Mucosa of descending colon (tissue), 3 donors: ENCODE data around the gene MRPL24. TPM values are rescaled to one million over a fixed set of nuclear protein-coding genes. Genes with fewer than 3 reads are reported as not detected.

Experiments used
- ATAC-seq: fragments of 200-7000 bp; cut with Tn5 transposase; one replicate; pipeline ENCODE4 v1.9.1; 2020; ENCODE audit warnings: mild to moderate bottlenecking, moderate library complexity
- DNase-seq, 3 donors: peaks; one replicate each; pipeline ENCODE4 v3.0.0-alpha.2; 2020
- H3K36me3 ChIP-seq: fragments of 200-600 bp; one replicate; pipeline ENCODE4 v1.8.0; 2021; ENCODE audit warnings: low read depth, mild to moderate bottlenecking
- H3K4me1 ChIP-seq: fragments of 200-600 bp; one replicate; pipeline ENCODE4 v1.8.0; 2021; ENCODE audit warnings: low read depth, mild to moderate bottlenecking
- H3K4me3 ChIP-seq: fragments of 200-600 bp; one replicate; pipeline ENCODE4 v1.8.0; 2021; ENCODE audit warnings: mild to moderate bottlenecking
- H3K9me3 ChIP-seq: fragments of 200-600 bp; one replicate; pipeline ENCODE4 v1.8.0; 2021; ENCODE audit warnings: mild to moderate bottlenecking
- intact Hi-C, 2 donors: fragments of 100-400 bp; cut with DNase I in 1 of 2; cut with micrococcal nuclease in 1 of 2; formaldehyde crosslinking; loops; one replicate each; pipeline versions ENCODE4 v1.11.0 to v1.11.1; 2022; cut with DNase I, micrococcal nuclease
- total RNA-seq, 3 donors: library from RNA; stranded (reverse); fragmentation: NEBNext Ultra II Directional in 2 of 3; extraction: Animal tissue kit (Norgen Biotek cat#: 25700) in 2 of 3; gene quantifications; one replicate each; pipeline versions ENCODE4 v1.2.1 to v1.2.4, GENCODE V29; 2021 to 2023
- TF ChIP-seq, protein P1 (sequence below): fragments of 200-600 bp; IDR thresholded peaks from one replicate; pipeline ENCODE4 v1.8.0; 2022; ENCODE audit warnings: antibody characterized with exemption, mild to moderate bottlenecking
- donor health status: DM: no; HTN: no; CAD: no; lungs with moderate emphysema.
- donor health status: DM: no; HTN: no; CAD: no.
- donor health status: DM: no; HTN: yes; CAD: no.

Gene MRPL24
- total RNA-seq, 3 donors from 2014 or later: 50.1 to 61.7 (median 57.6) TPM

- ATAC-seq (no peak), DNase-seq (no peak)
- intact Hi-C loops: no loop called here
- no peaks in the 10 kb centered on the region for H3K9me3 ChIP-seq
- TF ChIP-seq, protein P1, sequence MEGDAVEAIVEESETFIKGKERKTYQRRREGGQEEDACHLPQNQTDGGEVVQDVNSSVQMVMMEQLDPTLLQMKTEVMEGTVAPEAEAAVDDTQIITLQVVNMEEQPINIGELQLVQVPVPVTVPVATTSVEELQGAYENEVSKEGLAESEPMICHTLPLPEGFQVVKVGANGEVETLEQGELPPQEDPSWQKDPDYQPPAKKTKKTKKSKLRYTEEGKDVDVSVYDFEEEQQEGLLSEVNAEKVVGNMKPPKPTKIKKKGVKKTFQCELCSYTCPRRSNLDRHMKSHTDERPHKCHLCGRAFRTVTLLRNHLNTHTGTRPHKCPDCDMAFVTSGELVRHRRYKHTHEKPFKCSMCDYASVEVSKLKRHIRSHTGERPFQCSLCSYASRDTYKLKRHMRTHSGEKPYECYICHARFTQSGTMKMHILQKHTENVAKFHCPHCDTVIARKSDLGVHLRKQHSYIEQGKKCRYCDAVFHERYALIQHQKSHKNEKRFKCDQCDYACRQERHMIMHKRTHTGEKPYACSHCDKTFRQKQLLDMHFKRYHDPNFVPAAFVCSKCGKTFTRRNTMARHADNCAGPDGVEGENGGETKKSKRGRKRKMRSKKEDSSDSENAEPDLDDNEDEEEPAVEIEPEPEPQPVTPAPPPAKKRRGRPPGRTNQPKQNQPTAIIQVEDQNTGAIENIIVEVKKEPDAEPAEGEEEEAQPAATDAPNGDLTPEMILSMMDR: no peak
- peaks cover 42% of the 10 kb centered on the region for H3K4me1 ChIP-seq
- peak within 1 kb of the TSS; percentile 97 for H3K4me3 ChIP-seq
- H3K36me3 ChIP-seq: no peaks in the 10 kb centered on the region
These were observed 10.5 kb upstream of the MRPL24 start, which contains the start of gene HDGF for GRCh38 chr1:156751451-156751756. Gene HDGF (minus strand): TSS chr1:156751675. CDS start chr1:156751429, 246 bp downstream.

DNA sequence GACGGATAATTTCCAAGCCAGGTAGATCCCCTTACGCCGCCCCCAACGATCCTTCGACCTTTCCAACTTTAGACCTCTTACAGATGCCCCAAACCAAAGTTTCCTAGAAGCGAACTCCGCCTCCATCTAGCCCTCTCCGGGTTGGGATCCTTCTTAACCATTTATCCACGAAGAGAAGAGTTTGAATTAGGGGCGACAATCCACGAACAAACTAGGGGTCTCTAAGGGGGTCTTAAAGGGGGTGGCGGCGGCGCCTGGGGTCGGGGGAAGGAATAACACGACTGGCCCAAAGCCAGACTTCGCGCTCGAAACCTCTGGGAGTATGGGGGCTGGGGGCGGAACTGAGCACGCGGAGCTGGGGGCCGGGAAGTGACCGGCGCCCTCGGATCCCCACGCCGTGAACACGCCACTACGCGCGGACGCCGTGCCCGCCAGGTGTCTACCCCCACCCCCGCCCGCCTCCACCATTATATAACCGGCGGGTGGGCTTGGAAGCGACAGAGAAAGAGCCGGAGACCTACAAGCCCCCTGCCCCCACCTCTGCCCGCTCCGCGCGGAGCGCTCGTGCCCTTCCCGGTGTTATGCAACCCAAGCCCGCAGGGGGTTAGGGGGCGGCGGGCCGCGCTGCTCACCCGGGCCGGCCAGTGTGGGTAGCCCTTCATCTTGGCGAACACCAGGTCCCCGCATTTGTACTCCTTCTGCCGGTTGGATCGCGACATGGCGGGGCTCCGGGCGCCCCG lies 10.0 kb upstream of the MRPL24 start:
- intact Hi-C loops: no loop called here
- ATAC-seq (no peak), DNase-seq (peak; percentile 59 to 80 (median 78))
- TF ChIP-seq, protein P1: no peak
- peak overlapping the region; percentile 97 for H3K4me3 ChIP-seq
- peaks cover 47% of the 10 kb centered on the region for H3K4me1 ChIP-seq
- no peaks in the 10 kb centered on the region for H3K9me3 ChIP-seq
- no peaks in the 10 kb centered on the region for H3K36me3 ChIP-seq

DNA sequence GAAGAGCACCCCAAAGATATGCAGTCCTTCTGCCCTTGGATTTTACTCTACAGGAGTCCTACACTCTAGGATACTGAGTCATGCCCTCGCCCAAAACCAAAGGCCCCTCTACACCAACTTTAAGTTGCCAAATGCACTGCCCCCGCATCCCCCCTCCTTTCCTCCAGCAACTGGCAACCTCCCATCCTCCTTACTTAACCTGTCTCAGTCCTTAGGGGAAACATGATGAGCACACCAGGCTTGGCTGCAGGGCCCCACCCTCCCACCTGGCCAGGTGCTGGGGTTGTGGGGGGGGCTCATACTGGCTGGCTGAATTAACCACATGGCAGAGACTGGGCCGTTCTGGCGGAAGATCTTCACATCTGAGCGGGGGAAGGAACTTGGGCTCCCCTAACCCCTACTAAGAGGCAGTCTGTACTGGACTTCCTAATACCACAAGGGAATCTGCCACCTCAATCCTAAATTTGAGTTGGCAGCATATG lies 9.3 kb upstream of the MRPL24 start:
- intact Hi-C loops: no loop called here
- Histone ChIP-seq H3K36me3 (no peaks in the 10 kb centered on the region), H3K9me3 (no peaks in the 10 kb centered on the region), H3K4me3 (peak overlapping the region; percentile 97), H3K4me1 (peaks cover 52% of the 10 kb centered on the region)
- TF ChIP-seq, protein P1: no peak
- ATAC-seq (peak; percentile 30), DNase-seq (peak; percentile 73 to 82 (median 80))

DNA sequence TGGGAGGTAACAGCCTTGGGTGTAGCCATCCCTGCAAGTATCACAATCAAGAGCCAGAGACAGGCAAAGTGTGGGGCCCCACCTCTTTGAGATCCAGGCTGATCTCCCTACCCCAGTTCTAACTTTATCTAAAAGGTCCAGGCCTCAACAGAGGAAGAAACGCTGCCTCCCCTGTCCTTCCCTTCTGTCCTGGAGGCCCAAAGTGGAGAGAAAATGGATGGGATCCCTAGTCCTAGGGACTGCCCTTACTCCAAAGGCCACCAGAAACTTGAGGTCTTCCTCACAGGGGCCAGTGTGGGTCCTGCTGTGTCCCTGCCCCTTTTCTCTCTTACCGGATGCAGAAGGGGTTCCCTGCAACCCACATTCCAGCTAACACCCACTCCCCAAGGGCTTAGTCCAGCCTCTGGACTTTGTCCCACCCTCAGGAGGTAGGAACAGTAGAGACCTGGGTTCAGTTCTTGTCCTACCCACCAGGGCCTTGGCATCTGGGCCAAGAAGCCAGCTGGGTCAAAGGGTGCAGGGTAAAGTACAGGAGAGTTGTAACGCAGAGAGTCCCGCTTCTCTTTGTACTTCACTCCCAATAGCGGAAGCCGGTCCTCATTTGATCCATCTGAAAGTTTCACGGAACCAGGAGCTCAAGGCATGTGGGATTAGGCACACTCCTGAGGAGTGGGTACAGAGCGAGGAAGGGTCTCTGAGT lies 8.7 kb upstream of the MRPL24 start:
- TF ChIP-seq, protein P1: no peak
- no peak overlapping the region for H3K4me3 ChIP-seq
- H3K4me1 ChIP-seq: peaks cover 52% of the 10 kb centered on the region
- ATAC-seq: peak; percentile 42
- peak; percentile 65 to 81 (median 74) for DNase-seq
- peaks cover 5% of the 10 kb centered on the region for H3K36me3 ChIP-seq
- no peaks in the 10 kb centered on the region for H3K9me3 ChIP-seq
- intact Hi-C loops: no loop called here

DNA sequence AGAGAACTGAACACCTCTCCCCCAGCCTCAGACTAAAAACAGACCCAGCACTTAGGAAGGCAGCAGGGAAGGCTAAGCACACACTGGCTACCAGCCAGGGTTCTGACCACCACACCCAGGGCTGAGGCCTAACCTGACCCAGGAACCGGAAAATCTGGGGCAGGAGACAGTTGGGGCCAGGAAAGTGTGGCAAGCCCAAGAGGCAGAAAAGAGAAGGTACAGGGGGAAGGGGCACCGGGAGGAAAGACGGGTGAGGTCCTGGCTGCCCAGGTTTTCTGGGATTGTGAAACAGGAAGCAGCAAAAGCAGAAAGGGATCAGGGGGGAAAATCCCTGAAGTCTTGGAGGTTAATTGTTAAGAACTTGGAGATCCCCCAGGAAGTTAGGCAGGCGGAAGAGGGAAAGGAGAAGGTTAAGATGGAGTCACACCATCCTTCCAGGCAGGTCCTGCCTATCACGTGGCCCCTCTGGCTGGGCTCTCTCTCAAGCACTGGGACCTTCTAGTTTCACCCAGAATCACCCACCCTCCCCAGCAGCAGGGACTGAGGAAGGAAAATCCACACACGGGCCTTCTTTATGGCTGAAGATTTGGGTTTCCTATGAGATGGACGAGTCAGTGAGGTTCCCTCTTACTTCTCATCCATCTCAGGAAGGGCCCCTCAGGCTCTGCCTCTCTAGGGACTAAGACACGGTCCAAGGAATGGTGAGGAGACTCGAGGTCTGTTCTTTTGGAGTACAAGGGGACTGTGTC lies 8.0 kb upstream of the MRPL24 start:
- H3K4me1 ChIP-seq: peaks cover 52% of the 10 kb centered on the region
- peak; percentile 77 to 83 (median 77) for DNase-seq
- intact Hi-C loops: no loop called here
- peak; percentile 40 for ATAC-seq
- no peaks in the 10 kb centered on the region for H3K9me3 ChIP-seq
- no peak overlapping the region for H3K4me3 ChIP-seq
- TF ChIP-seq, protein P1: no peak
- H3K36me3 ChIP-seq: peaks cover 7% of the 10 kb centered on the region
